HG03354 (cell line): ENCODE measurements around the gene CHRNB4.

ENCODE experiments used
- ATAC-seq: cut with Tn5 transposase; IDR thresholded peaks from one replicate; pipeline ENCODE4 v1.9.1; 2021; ENCODE audit warnings: mild to moderate bottlenecking; ENCODE audit not compliant: unreplicated experiment, poor library complexity, severe bottlenecking

The CHRNB4 gene

DNA sequence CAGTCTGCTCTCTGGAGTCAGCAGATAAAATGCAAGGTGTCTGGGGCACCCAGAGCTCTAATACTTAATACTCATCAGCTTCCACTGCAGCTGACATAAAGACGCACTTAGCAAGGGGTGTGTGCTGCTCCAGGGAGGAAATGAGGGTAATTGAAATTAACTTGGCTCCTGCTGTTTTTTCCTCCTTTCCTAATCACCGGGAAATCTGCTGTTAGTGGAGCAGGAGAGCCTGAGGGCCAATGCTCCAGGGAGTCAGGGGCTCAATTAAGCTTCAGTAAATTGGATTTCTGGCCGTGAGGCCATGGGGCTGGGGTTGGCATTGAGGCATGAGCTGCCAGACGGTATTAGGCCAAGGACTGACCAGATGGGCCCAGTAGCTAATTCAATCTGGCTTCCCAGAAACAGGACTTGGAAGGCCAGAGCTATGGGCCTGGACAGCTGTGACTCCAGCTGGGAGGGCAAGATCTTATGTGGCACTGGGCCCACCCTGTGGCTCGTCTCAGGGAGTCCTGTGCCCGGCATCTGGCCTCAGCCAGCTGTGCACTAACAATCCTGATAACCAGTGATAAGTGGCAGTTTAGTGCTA, 30.7 kb upstream of the CHRNB4 start:
- no peak for ATAC-seq

DNA sequence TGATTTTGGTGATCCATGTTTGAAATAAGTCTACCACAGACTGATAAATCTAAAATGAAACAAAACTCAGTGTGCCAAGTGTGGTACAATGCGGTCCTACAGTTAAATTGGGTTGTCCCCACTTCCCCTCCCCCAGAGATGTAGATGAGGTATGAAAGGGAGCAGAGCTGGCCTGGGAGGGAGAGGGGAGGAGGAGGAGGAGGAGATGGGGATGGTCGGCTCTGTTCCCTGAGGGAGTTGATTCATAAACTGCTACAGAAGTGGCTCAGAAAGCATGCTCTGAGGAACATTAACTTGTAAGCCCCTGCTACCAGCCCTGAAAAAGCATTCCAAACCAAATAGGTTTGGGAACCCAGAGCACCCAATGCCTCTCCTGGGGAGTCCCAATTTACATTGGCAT, 28.0 kb upstream of the CHRNB4 start:
- no peak for ATAC-seq

DNA sequence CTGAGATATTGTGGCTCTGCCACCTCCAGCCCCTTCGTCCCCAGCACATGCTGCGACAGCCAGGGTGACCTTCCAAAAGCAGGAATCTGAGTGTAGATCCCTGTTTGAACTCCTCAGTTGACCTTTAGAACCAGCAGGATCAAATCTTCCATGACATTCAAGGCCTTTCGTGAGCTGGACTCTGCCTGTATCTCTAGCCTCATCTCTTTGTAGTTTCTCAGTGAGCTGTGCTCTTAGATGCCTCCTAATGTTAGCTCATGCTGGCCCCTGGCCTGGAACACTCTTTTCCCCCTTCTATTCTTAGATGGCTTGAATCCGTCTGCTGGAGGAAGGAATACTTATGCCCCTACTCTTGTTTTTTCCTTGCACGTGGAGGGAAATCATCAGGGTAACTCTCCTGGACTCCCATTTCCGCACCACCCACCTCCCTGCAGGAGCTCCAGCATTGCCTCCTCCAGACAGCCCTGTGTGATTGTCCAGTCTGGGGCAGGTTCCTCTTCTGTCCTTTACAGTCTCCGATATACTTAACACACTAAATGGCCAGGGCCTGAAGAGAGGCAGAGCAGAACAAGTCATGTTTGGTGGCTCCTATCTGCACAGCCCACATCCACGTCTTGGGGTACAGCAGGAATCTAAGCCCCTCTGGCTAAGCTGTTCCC, 26.7 kb upstream of the CHRNB4 start:
- ATAC-seq, result no peak

DNA sequence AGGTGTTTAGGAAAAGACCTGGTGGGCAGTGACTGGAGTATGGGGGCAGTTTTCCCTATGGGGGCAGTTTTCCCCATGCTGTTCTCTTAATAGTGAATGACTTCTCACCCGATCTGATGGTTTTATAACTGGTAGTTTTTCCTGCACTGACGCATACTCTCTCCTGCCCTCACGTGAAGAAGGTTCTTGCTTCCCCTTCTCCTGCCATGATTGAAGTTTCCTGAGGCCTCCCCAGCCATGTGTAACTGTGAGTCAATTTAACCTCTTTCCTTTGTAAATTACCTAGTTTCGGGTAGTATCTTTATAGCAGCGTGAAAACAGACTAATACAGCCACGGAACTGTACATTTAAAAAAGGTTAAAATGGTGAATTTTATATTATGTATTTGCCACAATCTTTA, 25.0 kb upstream of the CHRNB4 start:
- ATAC-seq, result no peak

DNA sequence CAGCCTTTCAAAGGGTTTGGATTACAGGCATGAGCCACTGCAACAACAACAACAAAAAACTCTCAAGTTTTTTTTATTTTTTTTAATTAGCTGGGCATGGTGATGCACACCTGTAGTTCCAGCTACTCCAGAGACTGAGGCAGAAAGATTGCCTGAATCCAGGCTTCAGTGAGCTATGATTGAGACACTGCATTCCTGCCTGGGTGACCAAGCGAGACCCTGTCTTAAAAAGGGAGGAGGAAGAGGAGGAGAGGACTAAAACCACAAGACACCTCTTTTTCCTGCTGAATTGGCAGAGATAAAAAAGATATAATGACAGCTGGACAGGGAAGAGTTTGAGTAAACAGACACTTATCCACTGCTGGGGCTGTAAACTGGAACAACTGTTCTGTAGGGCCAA, 22.7 kb upstream of the CHRNB4 start:
- ATAC-seq, result no peak

DNA sequence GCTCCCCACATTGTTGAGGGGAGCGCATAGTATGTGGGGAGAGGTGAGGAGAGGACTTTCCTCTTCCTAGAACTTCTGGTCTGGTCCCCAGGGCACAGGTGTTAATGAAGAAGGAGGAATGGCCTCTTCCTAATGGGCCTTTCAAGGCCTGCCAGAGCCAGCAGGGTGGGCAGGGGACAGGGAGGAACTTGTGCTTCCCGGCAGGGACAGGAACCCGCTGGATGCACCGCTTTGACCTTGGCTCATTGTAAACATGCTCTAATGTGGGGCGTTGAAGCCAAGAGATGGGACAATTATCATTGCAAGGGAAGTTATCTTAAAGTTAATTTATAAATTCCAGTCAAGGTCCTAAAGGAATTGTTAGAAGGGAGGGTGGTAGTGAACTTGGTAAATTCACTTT, 21.0 kb upstream of the CHRNB4 start:
- ATAC-seq, result no peak

DNA sequence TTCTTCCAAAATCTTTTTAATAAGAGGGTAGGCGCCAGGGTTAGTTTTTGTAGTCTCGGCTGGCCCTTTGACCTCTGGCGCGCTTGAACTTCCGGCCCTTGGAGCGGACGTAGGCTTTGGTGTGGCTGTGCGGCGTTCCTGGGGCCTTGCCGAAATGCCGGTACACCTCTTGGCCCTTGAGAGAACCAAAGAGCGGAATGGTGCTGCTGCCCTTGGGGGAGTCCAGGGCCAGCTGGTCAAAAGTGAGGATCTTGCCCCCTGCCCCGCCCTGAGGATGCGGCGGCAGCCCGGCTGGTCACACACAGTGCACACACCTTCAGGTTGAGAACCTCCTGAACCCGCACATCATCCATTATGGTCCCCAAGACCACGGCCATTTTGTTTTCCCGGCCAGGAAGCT, 20.0 kb upstream of the CHRNB4 start:
- ATAC-seq, result no peak

DNA sequence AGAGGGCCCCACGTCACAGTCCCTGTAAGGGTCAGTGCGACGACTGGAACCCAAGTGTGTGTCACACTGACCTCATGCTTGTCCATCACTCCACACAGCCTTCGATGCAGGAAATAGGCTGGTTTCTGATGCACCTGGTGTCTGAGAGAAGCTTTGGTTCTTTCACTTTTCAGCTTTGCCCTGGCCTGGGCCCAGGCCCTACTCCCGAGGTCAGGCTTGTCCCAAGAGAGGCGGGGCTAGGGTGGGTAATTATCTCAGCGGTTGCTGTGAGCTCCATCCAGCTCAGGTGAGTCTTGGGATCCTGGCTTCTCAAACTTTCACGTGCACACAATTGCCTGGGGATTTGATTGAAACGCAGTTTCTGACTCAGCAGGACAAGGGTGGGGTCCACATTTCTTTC, 19.6 kb upstream of the CHRNB4 start:
- ATAC-seq, result no peak

DNA sequence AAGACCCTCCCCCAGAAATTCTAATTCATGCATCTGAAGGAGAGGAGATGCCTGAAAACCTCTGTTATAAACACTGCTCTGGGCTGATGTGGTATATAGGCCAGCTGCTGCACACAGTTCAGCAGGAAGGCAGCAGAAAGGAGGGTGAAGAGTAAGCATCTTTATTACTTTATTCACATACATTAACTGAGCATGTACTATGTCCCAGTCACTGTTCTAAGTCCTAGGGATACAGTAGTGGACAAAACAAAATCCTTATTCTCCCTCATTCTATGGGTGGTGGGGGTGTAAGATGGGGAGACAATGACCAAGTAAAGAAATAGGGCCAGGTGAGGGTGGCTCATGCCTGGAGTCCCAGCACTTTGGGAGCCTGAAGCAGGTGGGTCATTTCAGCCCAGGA, 17.8 kb upstream of the CHRNB4 start:
- ATAC-seq, result no peak

DNA sequence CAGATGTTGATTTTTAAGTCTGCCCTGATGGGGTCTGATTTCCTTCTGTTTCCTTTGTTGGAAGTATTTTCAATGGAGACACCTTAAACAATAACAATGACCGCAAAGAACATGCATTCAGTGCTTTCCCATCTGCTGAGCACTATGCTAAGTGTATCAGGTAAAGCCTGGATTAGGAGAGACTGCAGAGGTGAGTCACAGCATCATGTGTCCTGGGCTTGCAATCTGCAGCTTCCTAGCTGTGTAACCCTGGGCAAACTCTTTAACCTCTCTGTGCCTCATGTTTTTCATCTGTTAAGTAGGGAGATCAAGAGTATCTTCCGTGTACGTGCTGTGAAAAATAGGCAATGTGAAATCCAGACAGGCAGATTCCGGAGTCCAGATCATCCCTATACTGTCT, 13.3 kb upstream of the CHRNB4 start:
- no peak for ATAC-seq

DNA sequence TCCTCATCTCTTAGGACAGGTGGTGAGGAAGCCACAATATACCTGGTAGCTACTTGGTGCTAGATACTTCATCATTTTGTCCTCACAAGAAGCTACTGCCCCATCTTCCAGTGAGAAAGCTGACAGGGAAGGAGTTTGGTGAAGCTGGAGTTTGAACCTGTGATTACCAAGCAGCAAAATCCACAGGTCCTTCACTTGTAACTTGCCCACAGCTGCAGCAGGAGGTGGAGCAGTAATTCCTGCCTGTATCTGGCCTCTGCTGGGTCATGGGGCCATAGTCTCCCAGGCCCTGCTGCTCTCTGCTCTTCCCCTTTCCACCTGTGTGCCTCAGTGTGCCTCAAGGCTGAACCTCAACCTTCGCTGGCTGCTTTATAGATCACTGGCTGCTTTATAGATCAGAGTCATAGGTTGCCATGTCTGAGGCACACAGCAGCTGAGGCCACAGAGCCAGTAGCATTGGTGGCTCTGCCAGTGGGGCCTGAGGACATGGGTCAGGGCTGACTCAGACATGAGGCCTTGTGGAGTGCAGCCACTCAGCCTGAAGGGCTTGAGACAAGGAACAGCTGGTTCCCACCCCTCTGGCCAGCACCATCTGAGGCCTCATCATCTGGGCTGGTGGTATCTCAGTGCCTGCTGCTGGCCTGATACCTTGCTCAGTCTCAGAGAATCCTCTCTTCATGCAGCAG, 11.1 kb upstream of the CHRNB4 start:
- no peak for ATAC-seq

DNA sequence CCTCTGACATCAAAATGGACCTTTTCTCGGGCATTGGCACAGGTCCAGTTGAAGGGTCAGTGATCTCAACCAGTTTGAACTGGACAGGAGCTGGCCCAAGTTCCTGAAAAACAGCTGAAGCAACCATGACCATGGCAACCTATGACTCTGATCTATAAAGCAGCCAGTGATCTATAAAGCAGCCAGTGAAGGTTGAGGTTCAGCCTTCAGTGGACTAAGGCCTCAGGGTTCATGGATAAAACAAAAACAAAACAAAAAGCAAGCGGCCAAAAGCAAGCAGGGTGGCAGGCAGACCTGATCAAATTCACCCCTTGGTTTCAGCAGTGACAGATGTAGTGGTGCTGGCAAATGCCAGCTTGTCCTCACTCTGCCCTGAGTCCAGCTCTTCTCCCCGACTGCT, 10.0 kb upstream of the CHRNB4 start:
- no peak for ATAC-seq

DNA sequence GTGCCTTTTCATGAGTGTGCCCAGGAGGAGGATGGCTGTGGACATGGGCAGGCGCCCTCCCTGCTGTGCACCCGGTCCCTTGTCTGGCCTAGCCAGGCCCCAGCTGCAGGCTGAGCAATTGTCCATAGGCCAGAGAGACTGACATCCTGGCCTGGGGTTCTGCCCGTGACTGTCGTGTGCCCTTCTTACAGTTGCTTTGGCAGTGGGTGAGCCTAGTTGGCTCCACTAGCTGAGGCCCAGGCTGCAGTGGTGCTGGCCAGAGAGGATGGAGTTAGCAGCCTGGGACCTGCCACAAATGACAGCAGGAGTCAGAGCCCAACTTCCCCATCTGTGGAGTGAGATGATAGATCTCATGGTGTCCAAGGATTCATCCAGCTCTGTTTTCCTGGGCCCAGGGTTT, 9.0 kb upstream of the CHRNB4 start:
- no peak for ATAC-seq

DNA sequence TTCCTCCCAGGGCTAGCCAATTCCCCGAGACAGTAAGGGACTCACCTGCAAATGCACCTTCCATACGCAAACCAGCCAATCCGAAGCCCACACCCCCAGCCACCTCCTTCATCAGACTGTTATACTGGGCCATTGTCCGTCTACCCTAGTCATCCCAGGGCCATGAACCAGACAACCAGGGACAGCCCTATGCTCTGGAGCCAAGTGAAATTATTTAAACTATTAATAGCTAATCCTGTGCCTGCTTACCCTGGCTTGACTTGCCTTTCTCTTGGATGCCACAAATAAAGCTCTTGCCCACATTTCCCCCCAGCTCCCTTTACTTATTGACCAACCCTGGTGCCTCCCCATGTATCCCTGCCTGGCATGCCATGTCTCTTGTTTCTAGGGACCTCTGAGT, 4.0 kb upstream of the CHRNB4 start:
- ATAC-seq, result no peak

DNA sequence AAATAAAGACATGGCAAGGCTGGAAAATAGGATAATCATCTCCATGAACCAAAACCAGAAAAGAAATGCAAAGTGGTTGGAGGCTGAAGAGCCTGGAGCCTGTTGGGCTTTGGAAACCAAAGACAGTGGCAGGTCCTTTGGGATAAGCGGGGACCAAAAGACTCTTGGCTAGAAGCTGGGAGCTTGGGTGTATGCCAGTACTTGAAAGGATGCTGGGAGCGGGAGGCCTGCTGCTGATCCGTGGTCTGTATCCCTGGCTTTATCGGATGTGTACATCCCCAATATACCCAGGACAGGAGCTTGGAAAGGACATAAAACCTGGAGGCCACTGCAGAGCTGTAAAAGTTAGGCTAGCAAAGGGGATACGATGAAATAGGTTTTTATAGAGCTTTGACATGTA, 1.3 kb upstream of the CHRNB4 start:
- no peak for ATAC-seq

DNA sequence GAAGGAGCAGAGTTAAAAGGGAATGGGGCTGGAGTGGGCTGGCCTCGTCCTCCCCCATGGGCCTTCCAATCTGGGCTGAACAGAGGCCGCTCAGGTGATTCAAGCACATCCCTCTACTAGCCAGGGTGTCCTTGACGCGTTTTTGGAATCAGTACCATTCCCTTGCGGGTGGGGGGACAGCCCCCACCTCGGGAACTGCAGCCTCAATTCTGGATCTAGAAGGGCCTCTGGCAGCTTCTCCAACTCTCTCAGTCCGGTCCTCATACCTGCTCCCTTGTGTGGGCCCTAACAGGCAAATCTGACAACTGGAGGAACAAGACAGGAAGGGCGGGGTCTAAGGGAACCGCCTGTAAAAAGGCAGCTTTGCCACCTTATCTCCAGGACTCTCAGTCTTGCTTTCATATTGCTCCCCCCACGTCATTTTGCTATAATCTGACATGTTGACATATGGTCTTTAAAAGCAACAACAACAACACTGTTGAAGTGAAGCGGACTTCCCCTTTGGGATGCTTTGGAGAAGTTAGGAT, 802 bp upstream of the CHRNB4 start:
- ATAC-seq, result no peak

DNA sequence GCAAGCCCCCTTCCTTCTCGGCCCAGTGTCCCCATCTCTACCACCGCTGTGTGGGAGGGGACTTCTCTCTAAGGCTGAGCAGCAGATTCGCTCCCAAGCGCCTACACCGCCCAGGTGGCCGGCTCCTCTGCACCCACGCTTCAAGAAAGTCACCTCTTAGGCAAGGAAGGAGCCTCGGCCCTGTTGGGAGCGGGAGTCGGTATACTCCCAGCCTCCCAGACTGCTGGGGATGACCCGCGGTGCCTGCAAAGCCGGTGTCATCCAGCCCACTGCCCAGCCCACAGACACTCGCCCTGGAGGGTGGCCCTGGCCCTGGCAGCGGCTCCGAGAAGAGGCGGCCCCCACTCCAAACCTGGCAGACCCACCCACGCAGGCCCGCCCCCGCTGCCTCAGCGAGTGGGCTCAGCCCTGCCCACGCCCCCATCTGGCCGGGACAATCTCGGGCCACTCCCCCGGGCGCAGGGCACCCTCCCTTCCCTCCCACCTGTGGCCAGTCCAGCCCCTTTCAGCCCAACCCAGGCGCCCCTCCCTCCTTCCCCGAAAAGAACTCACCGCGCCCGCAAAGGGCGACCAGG, 396 bp downstream of the CHRNB4 start:
- ATAC-seq, result no peak

DNA sequence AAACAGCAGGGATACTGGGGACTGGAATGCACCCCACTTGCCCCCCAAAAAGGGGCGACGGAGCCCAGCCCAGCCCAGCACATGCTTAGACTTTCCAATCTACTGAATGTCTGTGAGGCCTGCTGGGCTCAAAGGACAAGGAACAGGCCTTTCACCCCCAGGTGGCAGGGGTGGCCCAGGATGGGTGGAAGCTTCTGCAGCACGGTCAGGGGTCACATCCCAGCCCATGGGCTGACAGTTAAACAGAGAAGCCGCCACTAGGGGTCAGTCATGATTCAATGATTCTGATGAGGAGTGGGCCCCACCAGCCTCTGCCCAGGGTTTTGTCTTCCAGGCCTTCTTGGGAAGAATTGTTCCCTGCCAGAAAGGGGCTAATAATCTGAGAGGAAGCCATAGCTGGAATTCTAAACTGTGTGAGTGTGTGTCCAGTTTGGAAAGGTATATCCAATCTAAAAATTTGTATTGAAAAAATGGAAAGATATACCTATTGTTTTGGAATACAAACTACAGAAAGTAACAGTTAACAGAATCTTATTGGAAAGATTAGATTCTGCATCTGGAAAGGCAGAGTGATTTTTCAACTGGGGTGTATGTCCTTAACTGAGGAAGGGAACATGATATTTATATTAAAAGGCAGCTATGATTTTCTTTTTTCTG, 2.2 kb downstream of the CHRNB4 start:
- ATAC-seq, result no peak

DNA sequence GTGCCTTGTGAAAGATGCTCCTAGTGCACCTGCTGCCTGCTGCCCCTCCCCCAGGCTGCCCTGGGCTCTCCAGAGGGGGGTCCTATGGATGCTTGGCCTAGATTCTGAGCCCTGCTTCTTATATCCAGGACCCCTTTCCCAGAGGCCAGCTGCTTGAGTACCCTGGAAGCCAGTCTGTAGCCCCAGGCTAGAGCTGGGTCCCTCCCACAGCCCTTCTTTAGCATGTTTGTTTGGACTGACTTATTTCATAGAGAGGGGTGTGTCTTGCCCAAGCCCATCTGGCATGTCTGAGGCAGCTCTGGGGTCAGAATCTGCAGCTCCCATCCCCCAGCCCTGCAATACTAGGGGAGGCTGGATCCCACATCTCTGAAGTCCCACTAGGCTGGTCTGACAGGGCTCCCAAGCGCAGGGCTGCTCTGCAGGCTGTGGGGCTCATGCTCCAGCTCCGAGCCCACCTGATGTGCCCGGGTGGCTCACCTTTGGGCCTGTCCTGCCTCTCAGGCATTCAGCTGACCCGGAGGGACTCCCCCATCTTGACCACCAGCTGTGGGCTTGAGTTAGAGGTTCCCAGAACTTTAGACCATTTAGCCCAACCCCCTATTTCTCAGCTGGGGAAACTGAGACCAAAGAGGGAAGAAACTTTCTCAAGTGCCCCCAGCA, 3.1 kb downstream of the CHRNB4 start:
- no peak for ATAC-seq

DNA sequence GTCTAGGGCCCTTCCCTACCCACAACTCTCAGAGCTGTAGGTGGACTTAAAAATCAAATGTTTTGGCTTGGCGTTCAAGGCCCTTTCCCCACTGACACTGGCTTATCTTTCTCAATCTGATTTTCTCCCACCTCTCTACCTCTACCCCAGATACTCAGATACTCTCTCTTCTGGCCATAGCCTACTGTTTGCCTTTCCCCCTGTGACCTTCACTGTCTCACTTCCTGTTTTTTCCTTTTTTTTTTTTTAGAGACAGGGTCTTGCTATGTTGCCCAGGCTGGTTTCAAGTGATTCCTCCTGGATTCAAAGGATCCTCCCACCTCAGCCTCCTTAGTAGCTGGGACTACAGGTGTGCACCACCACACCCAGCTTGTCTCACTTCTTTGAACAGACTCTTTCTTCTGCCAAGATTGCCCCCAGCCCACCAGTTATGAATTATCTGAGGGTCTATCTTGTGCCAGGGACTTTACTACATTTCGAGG, 4.6 kb downstream of the CHRNB4 start:
- ATAC-seq, result no peak
